Measurements from ENCODE around the gene RIBC1.
"Not testable (repeated sequence)": the region's sequence is repeated elsewhere in the genome, so short reads cannot be mapped to it uniquely, and the experiment has no call there.

RIBC1 gene

GRCh38 chrX:53435997-53436396 is 13.3 kb downstream of the RIBC1 start:
- DNase-seq (ENCODE audit: low read depth in 2 of 2, low spot score in 1 of 2) = peak; percentile 29

GRCh38 chrX:53437206-53437605 is 14.5 kb downstream of the RIBC1 start:
- DNase-seq (ENCODE audit: low read depth in 2 of 2, low spot score in 1 of 2) = no peak

GRCh38 chrX:53438174-53438831 is 15.6 kb downstream of the RIBC1 start:
- no peak for DNase-seq (ENCODE audit: low read depth in 2 of 2, low spot score in 1 of 2)

- DNase-seq (ENCODE audit: low read depth in 2 of 2, low spot score in 1 of 2) = no peak
Observed at GRCh38 chrX:53438832-53439230, 16.2 kb downstream of the RIBC1 start.

GRCh38 chrX:53440101-53440500 is 17.4 kb downstream of the RIBC1 start:
- no peak for DNase-seq (ENCODE audit: low read depth in 2 of 2, low spot score in 1 of 2)

GRCh38 chrX:53440621-53441517 is 18.2 kb downstream of the RIBC1 start:
- no peak for DNase-seq (ENCODE audit: low read depth in 2 of 2, low spot score in 1 of 2)

- peak; percentile 22 to 53 for DNase-seq (ENCODE audit: low read depth in 2 of 2, low spot score in 1 of 2)
Observed at GRCh38 chrX:53441531-53442321, 19.1 kb downstream of the RIBC1 start.

GRCh38 chrX:53442322-53442631 is 19.6 kb downstream of the RIBC1 start:
- DNase-seq (ENCODE audit: low read depth in 2 of 2, low spot score in 1 of 2) = no peak

- no peak for DNase-seq (ENCODE audit: low read depth in 2 of 2, low spot score in 1 of 2)
Observed at GRCh38 chrX:53445977-53446376, 23.3 kb downstream of the RIBC1 start.

- DNase-seq (ENCODE audit: low read depth in 2 of 2, low spot score in 1 of 2) = no peak
Observed at GRCh38 chrX:53447441-53447840, 24.8 kb downstream of the RIBC1 start.

- no peak for DNase-seq (ENCODE audit: low read depth in 2 of 2, low spot score in 1 of 2)
Observed at GRCh38 chrX:53449632-53450031, 27.0 kb downstream of the RIBC1 start.

- no peak for DNase-seq (ENCODE audit: low read depth in 2 of 2, low spot score in 1 of 2)
Observed at GRCh38 chrX:53452812-53453211, 30.1 kb downstream of the RIBC1 start.

GRCh38 chrX:53456254-53456653 is 33.6 kb downstream of the RIBC1 start:
- DNase-seq (ENCODE audit: low read depth in 2 of 2, low spot score in 1 of 2) = no peak

GRCh38 chrX:53458082-53458481 is 35.4 kb downstream of the RIBC1 start:
- no peak for DNase-seq (ENCODE audit: low read depth in 2 of 2, low spot score in 1 of 2)

GRCh38 chrX:53468659-53469058 is 46.0 kb downstream of the RIBC1 start:
- not testable (repeated sequence) for DNase-seq (ENCODE audit: low read depth in 2 of 2, low spot score in 1 of 2)

GRCh38 chrX:53471346-53471745 is 48.7 kb downstream of the RIBC1 start:
- no peak for DNase-seq (ENCODE audit: low read depth in 2 of 2, low spot score in 1 of 2)

GRCh38 chrX:53474707-53475106 is 52.0 kb downstream of the RIBC1 start:
- no peak for DNase-seq (ENCODE audit: low read depth in 2 of 2, low spot score in 1 of 2)

GRCh38 chrX:53476371-53476770 is 53.7 kb downstream of the RIBC1 start:
- no peak for DNase-seq (ENCODE audit: low read depth in 2 of 2, low spot score in 1 of 2)

GRCh38 chrX:53479301-53479700 is 56.6 kb downstream of the RIBC1 start:
- DNase-seq (ENCODE audit: low read depth in 2 of 2, low spot score in 1 of 2) = no peak
